Measurements from ENCODE around the gene IL16. TPM values are rescaled to one million over a fixed set of nuclear protein-coding genes. Genes with fewer than 3 reads are reported as not detected.

IL16 gene
- total RNA-seq, 1 donor from 2014 or later, result 29.6 TPM

DNA sequence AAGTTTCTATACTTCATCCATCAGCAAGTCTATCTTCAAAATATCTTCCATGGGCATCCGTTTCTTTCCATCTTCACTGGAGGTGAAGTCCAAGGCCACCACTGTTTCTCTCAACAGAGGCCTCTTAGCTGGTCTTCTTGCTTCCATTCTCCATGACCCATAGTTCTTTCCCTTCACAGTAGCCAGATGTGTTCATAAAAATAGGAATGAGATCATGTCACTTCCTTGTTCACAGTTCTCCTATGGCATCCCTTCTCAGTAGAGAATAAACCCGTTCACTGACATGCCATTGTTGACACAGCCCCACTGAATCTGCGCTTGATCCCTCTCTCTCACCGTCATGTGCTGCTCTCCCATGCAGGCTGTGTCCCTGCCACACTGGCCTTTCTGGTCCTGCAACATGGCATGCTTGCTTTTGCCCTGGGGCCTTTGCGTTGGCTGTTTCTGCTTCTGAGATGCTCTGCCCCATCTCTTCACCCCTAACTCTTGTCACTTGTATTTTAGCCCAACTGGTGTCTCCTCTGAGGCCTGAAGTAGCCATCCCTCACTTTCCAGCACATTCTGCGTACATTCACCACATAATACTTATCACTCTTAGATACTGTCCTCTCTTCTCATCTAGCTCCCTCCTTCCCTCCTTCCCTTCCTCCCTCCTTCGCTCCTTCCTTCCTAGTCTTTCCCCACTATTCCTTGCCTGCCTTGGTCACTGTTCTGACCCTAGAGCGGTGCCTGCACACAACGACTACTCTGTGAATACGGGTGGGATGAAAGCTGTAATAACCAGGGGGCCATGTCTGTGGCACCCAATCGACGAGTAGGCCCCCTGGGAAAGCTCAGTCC is 85.3 kb downstream of the IL16 start:
- H3K4me1 Mint-ChIP-seq (ENCODE audit: unreplicated experiment), result peaks cover 7% of the 10 kb centered on the region
- H3K36me3 Mint-ChIP-seq (ENCODE audit: low read depth, unreplicated experiment), result peaks cover 46% of the 10 kb centered on the region
- DNase-seq (ENCODE audit: low spot score), result no peak
- no peak for TF ChIP-seq CTCF (IDR thresholded peaks at IDR 0.05; ENCODE audit: unreplicated experiment)
- H3K27me3 Mint-ChIP-seq (ENCODE audit: unreplicated experiment), result peaks cover 8% of the 10 kb centered on the region
- H3K4me3 Mint-ChIP-seq (ENCODE audit: unreplicated experiment), result peak overlapping the region; percentile 45
- H3K27ac Mint-ChIP-seq (ENCODE audit: unreplicated experiment), result no peak overlapping the region
- H3K9me3 Mint-ChIP-seq (ENCODE audit: unreplicated experiment), result peaks cover 2% of the 10 kb centered on the region

- Mint-ChIP-seq H3K27ac (ENCODE audit: unreplicated experiment) (no peak overlapping the region), H3K9me3 (ENCODE audit: unreplicated experiment) (no peaks in the 10 kb centered on the region), H3K36me3 (ENCODE audit: low read depth, unreplicated experiment) (peaks cover 44% of the 10 kb centered on the region), H3K27me3 (ENCODE audit: unreplicated experiment) (peaks cover 8% of the 10 kb centered on the region), H3K4me3 (ENCODE audit: unreplicated experiment) (no peak overlapping the region), H3K4me1 (ENCODE audit: unreplicated experiment) (peaks cover 7% of the 10 kb centered on the region)
- TF ChIP-seq CTCF (IDR thresholded peaks at IDR 0.05; ENCODE audit: unreplicated experiment), result no peak
- DNase-seq (ENCODE audit: low spot score), result no peak
Measured at GRCh38 chr15:81282606-81282895, 85.9 kb downstream of the IL16 start.

GRCh38 chr15:81282911-81283310 is 86.2 kb downstream of the IL16 start:
- Mint-ChIP-seq H3K27me3 (ENCODE audit: unreplicated experiment) (peaks cover 8% of the 10 kb centered on the region), H3K4me3 (ENCODE audit: unreplicated experiment) (no peak overlapping the region), H3K4me1 (ENCODE audit: unreplicated experiment) (peaks cover 7% of the 10 kb centered on the region), H3K27ac (ENCODE audit: unreplicated experiment) (no peak overlapping the region), H3K9me3 (ENCODE audit: unreplicated experiment) (no peaks in the 10 kb centered on the region), H3K36me3 (ENCODE audit: low read depth, unreplicated experiment) (peaks cover 46% of the 10 kb centered on the region)
- DNase-seq (ENCODE audit: low spot score), result no peak
- no peak for TF ChIP-seq CTCF (IDR thresholded peaks at IDR 0.05; ENCODE audit: unreplicated experiment)

DNA sequence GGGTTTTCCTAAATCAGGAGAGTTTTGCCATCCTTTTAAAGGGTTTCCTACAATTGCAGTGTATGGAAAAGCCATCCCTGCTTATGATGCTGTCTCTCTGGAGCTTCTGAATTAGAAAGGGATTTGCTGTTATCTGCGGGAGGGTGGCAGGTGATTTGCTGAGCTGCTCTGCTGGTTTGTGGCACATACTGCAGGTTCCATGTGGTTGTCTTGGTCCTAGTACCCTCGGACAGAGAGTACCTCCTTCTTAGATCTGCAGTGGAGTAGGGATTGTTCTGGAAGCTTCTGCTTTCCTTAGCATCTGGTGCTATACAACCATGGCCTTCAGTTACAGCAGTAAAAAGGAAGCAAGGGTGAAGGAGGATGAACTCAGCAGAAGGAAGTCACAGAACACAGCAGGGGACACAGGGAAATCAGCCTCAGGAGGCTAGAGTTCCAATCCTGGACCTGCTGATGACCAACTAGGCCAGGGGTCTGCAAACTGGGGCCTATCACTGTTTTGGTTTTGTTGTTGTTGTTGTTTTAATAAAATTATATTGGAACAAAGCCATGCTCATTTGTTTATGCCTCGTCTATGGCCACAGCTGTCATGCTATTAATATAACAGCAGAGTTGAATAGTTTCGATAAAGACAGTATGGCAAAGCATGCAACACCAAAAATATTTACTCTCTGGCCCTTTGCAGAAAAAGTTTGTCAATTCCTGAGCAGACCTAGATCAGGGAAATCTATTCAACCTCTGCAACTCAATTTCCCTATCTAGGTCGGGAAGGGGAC is 87.8 kb downstream of the IL16 start:
- no peak overlapping the region for H3K4me3 Mint-ChIP-seq (ENCODE audit: unreplicated experiment)
- H3K4me1 Mint-ChIP-seq (ENCODE audit: unreplicated experiment), result peaks cover 10% of the 10 kb centered on the region
- DNase-seq (ENCODE audit: low spot score), result no peak
- peaks cover 38% of the 10 kb centered on the region for H3K36me3 Mint-ChIP-seq (ENCODE audit: low read depth, unreplicated experiment)
- no peak overlapping the region for H3K27ac Mint-ChIP-seq (ENCODE audit: unreplicated experiment)
- no peaks in the 10 kb centered on the region for H3K9me3 Mint-ChIP-seq (ENCODE audit: unreplicated experiment)
- peaks cover 6% of the 10 kb centered on the region for H3K27me3 Mint-ChIP-seq (ENCODE audit: unreplicated experiment)
- TF ChIP-seq CTCF (IDR thresholded peaks at IDR 0.05; ENCODE audit: unreplicated experiment), result no peak

- Mint-ChIP-seq H3K27me3 (ENCODE audit: unreplicated experiment) (peaks cover 6% of the 10 kb centered on the region), H3K36me3 (ENCODE audit: low read depth, unreplicated experiment) (peaks cover 36% of the 10 kb centered on the region), H3K4me3 (ENCODE audit: unreplicated experiment) (no peak overlapping the region), H3K4me1 (ENCODE audit: unreplicated experiment) (peaks cover 10% of the 10 kb centered on the region), H3K27ac (ENCODE audit: unreplicated experiment) (no peak overlapping the region), H3K9me3 (ENCODE audit: unreplicated experiment) (no peaks in the 10 kb centered on the region)
- DNase-seq (ENCODE audit: low spot score), result no peak
- no peak for TF ChIP-seq CTCF (IDR thresholded peaks at IDR 0.05; ENCODE audit: unreplicated experiment)
Measured at GRCh38 chr15:81285461-81285860, 88.8 kb downstream of the IL16 start.

Measured in endothelial cell (in vitro differentiated cells).